ENCODE data around the gene EPX. TPM values are rescaled to one million over a fixed set of nuclear protein-coding genes. Genes with fewer than 3 reads are reported as not detected.

EPX gene
- total and polyA plus RNA-seq, 2 of the 4 experiments (the other 2 are of a cell fraction): not detected

GRCh38 chr17:58150394-58150793 is 42.1 kb upstream of the EPX start:
- H2AK9ac ChIP-seq (replicated peaks; ENCODE audit: low read depth, low read length, poor library complexity): no peak overlapping the region
- H4K91ac ChIP-seq (ENCODE audit: insufficient read depth, low read depth, low read length): no peak overlapping the region
- ChIA-PET POLR2A (ENCODE audit: unreplicated experiment) (no interaction called here), CTCF (no interaction called here)
- no peak overlapping the region for H3K18ac ChIP-seq (ENCODE audit: low read depth, low read length)
- no peak overlapping the region for H2BK120ac ChIP-seq (ENCODE audit: low read depth, low read length)
- H3K36me3 ChIP-seq (ENCODE audit: control insufficient read depth, insufficient read depth, low read length): no peaks in the 10 kb centered on the region
- no TSS peak for BruUV-seq (replicated peaks)
- in situ Hi-C loops (cut with MboI; ENCODE audit: low sequenced_read_pairs): no loop called here
- H4K8ac ChIP-seq (ENCODE audit: low read depth in 2 of 2, low read length in 2 of 2): no peak overlapping the region
- no peak overlapping the region for H3K56ac ChIP-seq (ENCODE audit: extremely low read depth, insufficient read depth, low read length)
- H3K14ac ChIP-seq (replicated peaks; ENCODE audit: low read depth, low read length): no peak overlapping the region
- H3K9me3 ChIP-seq (ENCODE audit: control insufficient read depth, insufficient read depth, low read length): no peaks in the 10 kb centered on the region
- H3K4me2 ChIP-seq (ENCODE audit: low read depth, low read length): no peak overlapping the region
- no peak overlapping the region for H4K5ac ChIP-seq (ENCODE audit: low read depth, low read length)
- H2BK15ac ChIP-seq (ENCODE audit: low read depth, low read length): no peak overlapping the region
- intact Hi-C loops (cut with micrococcal nuclease): no loop called here
- H3K4me3 ChIP-seq (ENCODE audit: insufficient read depth, low read depth, low read length): no peak overlapping the region
- peaks cover 8% of the 10 kb centered on the region for H3K27me3 ChIP-seq (ENCODE audit: control insufficient read depth, insufficient read depth, low read length)
- H4K20me1 ChIP-seq (ENCODE audit: insufficient read depth, low read length): no peaks in the 10 kb centered on the region
- no peak overlapping the region for H2AK5ac ChIP-seq (ENCODE audit: low read depth, low read length)
- no peaks in the 10 kb centered on the region for H3K4me1 ChIP-seq (ENCODE audit: control insufficient read depth, insufficient read depth, low read length)
- no peaks in the 10 kb centered on the region for H3K9me1 ChIP-seq (ENCODE audit: insufficient read depth, low read length)
- 14% methylated on average over 1 of the region's 6 CpGs; no CpG with 5 or more reads in 1 of the 2 experiments for WGBS, 2 experiments (ENCODE audit: extremely low coverage in 2 of 2, insufficient read length in 1 of 2)
- no peak overlapping the region for H2BK20ac ChIP-seq (ENCODE audit: low read depth, low read length)
- H3K9ac ChIP-seq (ENCODE audit: low read depth, low read length): no peak overlapping the region
- no peak overlapping the region for H2AFZ ChIP-seq (replicated peaks; ENCODE audit: low read length, poor library complexity)
- dilution Hi-C loops (cut with HindIII; ENCODE audit: low sequenced_read_pairs, unreplicated experiment): no loop called here
- no peak for DNase-seq
- TF ChIP-seq RCOR1 (IDR thresholded peaks at IDR 0.05; ENCODE audit: insufficient replicate concordance, low read length) (no peak), MXI1 (IDR thresholded peaks at IDR 0.05; ENCODE audit: borderline replicate concordance, low read depth, low read length) (no peak), CHD1 (IDR thresholded peaks at IDR 0.05; ENCODE audit: low read depth, low read length) (no peak), RAD21 (IDR thresholded peaks at IDR 0.05; ENCODE audit: low read length) (no peak), FOS (IDR thresholded peaks at IDR 0.05; ENCODE audit: low read depth, low read length) (no peak), ELK1 (IDR thresholded peaks at IDR 0.05; ENCODE audit: borderline replicate concordance, low read depth, low read length) (no peak), RFX5 (IDR thresholded peaks at IDR 0.05; ENCODE audit: low read depth, low read length) (no peak), SMC3 (IDR thresholded peaks at IDR 0.05; ENCODE audit: low read depth, low read length) (no peak), NFE2L2 (IDR thresholded peaks at IDR 0.05; ENCODE audit: low read depth, low read length) (no peak), MAFK (IDR thresholded peaks at IDR 0.05; ENCODE audit: low read depth, low read length) (no peak), CEBPB (IDR thresholded peaks at IDR 0.05; ENCODE audit: low read depth, low read length) (no peak), MAZ (IDR thresholded peaks at IDR 0.05; ENCODE audit: borderline replicate concordance, low read depth, low read length) (no peak)
- TF ChIP-seq, protein P1, sequence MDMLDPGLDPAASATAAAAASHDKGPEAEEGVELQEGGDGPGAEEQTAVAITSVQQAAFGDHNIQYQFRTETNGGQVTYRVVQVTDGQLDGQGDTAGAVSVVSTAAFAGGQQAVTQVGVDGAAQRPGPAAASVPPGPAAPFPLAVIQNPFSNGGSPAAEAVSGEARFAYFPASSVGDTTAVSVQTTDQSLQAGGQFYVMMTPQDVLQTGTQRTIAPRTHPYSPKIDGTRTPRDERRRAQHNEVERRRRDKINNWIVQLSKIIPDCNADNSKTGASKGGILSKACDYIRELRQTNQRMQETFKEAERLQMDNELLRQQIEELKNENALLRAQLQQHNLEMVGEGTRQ (IDR thresholded peaks at IDR 0.05; ENCODE audit: low read depth, low read length): no peak
- TF ChIP-seq, protein P2, sequence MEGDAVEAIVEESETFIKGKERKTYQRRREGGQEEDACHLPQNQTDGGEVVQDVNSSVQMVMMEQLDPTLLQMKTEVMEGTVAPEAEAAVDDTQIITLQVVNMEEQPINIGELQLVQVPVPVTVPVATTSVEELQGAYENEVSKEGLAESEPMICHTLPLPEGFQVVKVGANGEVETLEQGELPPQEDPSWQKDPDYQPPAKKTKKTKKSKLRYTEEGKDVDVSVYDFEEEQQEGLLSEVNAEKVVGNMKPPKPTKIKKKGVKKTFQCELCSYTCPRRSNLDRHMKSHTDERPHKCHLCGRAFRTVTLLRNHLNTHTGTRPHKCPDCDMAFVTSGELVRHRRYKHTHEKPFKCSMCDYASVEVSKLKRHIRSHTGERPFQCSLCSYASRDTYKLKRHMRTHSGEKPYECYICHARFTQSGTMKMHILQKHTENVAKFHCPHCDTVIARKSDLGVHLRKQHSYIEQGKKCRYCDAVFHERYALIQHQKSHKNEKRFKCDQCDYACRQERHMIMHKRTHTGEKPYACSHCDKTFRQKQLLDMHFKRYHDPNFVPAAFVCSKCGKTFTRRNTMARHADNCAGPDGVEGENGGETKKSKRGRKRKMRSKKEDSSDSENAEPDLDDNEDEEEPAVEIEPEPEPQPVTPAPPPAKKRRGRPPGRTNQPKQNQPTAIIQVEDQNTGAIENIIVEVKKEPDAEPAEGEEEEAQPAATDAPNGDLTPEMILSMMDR (conservative IDR thresholded peaks at IDR 0.05; ENCODE audit: low read depth, low read length): no peak
- H3K4ac ChIP-seq (ENCODE audit: low read depth, low read length): no peak overlapping the region
- H3K79me1 ChIP-seq (ENCODE audit: low read depth in 1 of 2, low read length in 2 of 2): no peaks in the 10 kb centered on the region
- no peak overlapping the region for H3K27ac ChIP-seq (ENCODE audit: insufficient read depth, low read length)
- ATAC-seq (ENCODE audit: low read depth): no peak
- H3K23ac ChIP-seq (ENCODE audit: low read depth, low read length): no peak overlapping the region
- H2BK5ac ChIP-seq (ENCODE audit: low read depth, low read length, poor library complexity, severe bottlenecking): no peak overlapping the region
